HepG2 (cell line): ENCODE data around the gene TBC1D20. TPM values are rescaled to one million over a fixed set of nuclear protein-coding genes. Genes with fewer than 3 reads are reported as not detected.
A peak's percentile ranks its signal among the peaks of the same experiment; 100 is the strongest.

Source experiments
- ATF6 ChIP-seq: sonication (generic); formaldehyde crosslinking; conservative IDR thresholded peaks from 2 replicates; pipeline ENCODE4 v1.4.0; 2020; ENCODE audit warnings: missing genetic modification reagents
- CBX5 ChIP-seq: sonication (generic); formaldehyde crosslinking; IDR thresholded peaks from 2 replicates; pipeline ENCODE4 v1.4.0; 2020; ENCODE audit warnings: missing genetic modification reagents, borderline replicate concordance
- DBP ChIP-seq: sonication (generic); formaldehyde crosslinking; IDR thresholded peaks from 2 replicates; pipeline ENCODE4 v1.4.0; 2020; ENCODE audit warnings: missing genetic modification reagents; ENCODE audit errors: not compliant biosample characterization
- EEA1 ChIP-seq: sonication (generic); formaldehyde crosslinking; IDR thresholded peaks from 2 replicates; pipeline ENCODE4 v1.5.1; 2020; ENCODE audit warnings: mild to moderate bottlenecking, missing genetic modification reagents, borderline replicate concordance
- FOXJ3 ChIP-seq: sonication (generic); formaldehyde crosslinking; IDR thresholded peaks from 2 replicates; pipeline ENCODE4 v1.4.0; 2020; ENCODE audit warnings: missing genetic modification reagents, mild to moderate bottlenecking, borderline replicate concordance
- FOXO1 ChIP-seq: sonication (generic); formaldehyde crosslinking; IDR thresholded peaks from 2 replicates; pipeline ENCODE4 v1.4.0; 2020; ENCODE audit warnings: missing genetic modification reagents
- FOXP4 ChIP-seq: sonication (generic); formaldehyde crosslinking; IDR thresholded peaks from 2 replicates; pipeline ENCODE4 v1.4.0; 2020; ENCODE audit warnings: missing genetic modification reagents
- GPN1 ChIP-seq: sonication (generic); formaldehyde crosslinking; IDR thresholded peaks from 2 replicates; pipeline ENCODE4 v1.5.1; 2020; ENCODE audit warnings: missing genetic modification reagents, borderline replicate concordance
- JUND ChIP-seq: sonication (generic); formaldehyde crosslinking; IDR thresholded peaks from 2 replicates; pipeline ENCODE4 v1.8.0; 2022; ENCODE audit warnings: mild to moderate bottlenecking, missing genetic modification reagents
- KLF13 ChIP-seq: sonication (generic); formaldehyde crosslinking; IDR thresholded peaks from 2 replicates; pipeline ENCODE4 v1.4.0; 2020; ENCODE audit warnings: mild to moderate bottlenecking, missing genetic modification reagents
- NFYB ChIP-seq: sonication (generic); formaldehyde crosslinking; IDR thresholded peaks from 2 replicates; pipeline ENCODE4 v1.4.0; 2020; ENCODE audit warnings: missing genetic modification reagents
- PRPF4 ChIP-seq: fragments of 200-400 bp; formaldehyde crosslinking; IDR thresholded peaks from 2 replicates; pipeline ENCODE4 v1.6.1; 2016; ENCODE audit warnings: low read length, low read depth; ENCODE audit not compliant: poor library complexity, severe bottlenecking
- RAD21 ChIP-seq: fragments of 450-650 bp; formaldehyde crosslinking; IDR thresholded peaks from 2 replicates; pipeline ENCODE4 v1.5.0; 2020; ENCODE audit warnings: mild to moderate bottlenecking
- REST ChIP-seq, 2 experiments: IDR thresholded peaks; 2 replicates each; pipeline ENCODE4 v1.6.1; 2011 to 2012; ENCODE audit warnings: low read length in 2 of 2, borderline replicate concordance in 1 of 2, low read depth in 1 of 2, mild to moderate bottlenecking in 1 of 2, moderate library complexity in 1 of 2
- RORA ChIP-seq: sonication (generic); formaldehyde crosslinking; IDR thresholded peaks from 2 replicates; pipeline ENCODE4 v1.5.0; 2020; ENCODE audit warnings: mild to moderate bottlenecking, missing genetic modification reagents, moderate library complexity
- SIN3A ChIP-seq: IDR thresholded peaks from 2 replicates; pipeline ENCODE4 v1.6.1; 2011; ENCODE audit warnings: low read depth, mild to moderate bottlenecking, control low read depth, low read length, borderline replicate concordance
- SPEN ChIP-seq: sonication (generic); formaldehyde crosslinking; IDR thresholded peaks from 2 replicates; pipeline ENCODE4 v1.5.1; 2020; ENCODE audit warnings: low read depth, mild to moderate bottlenecking, missing genetic modification reagents
- ZBTB7B ChIP-seq: sonication (generic); formaldehyde crosslinking; IDR thresholded peaks from 2 replicates; pipeline ENCODE4 v1.4.0; 2020; ENCODE audit warnings: missing genetic modification reagents
- ZFP90 ChIP-seq: sonication (generic); formaldehyde crosslinking; IDR thresholded peaks from 2 replicates; pipeline ENCODE4 v1.8.0; 2022; ENCODE audit warnings: missing genetic modification reagents, mild to moderate bottlenecking, inconsistent platforms, borderline replicate concordance
- ZNF337 ChIP-seq: sonication (generic); formaldehyde crosslinking; IDR thresholded peaks from 2 replicates; pipeline ENCODE4 v1.5.1; 2020; ENCODE audit warnings: missing genetic modification reagents, low read depth, mild to moderate bottlenecking, borderline replicate concordance
- ZNF576 ChIP-seq: sonication (generic); formaldehyde crosslinking; IDR thresholded peaks from 2 replicates; pipeline ENCODE4 v1.4.0; 2020; ENCODE audit warnings: mild to moderate bottlenecking, missing genetic modification reagents
- ZNF75D ChIP-seq: sonication (generic); formaldehyde crosslinking; IDR thresholded peaks from 2 replicates; pipeline ENCODE4 v1.8.1; 2023; ENCODE audit warnings: missing genetic modification reagents, mild to moderate bottlenecking, borderline replicate concordance
- polyA plus RNA-seq, 8 experiments: library from polyadenylated mRNA; depleted of rRNA in 3 of 8; stranded (reverse) in 7 of 8; unstranded in 1 of 8; fragments of >200 nt; fragmentation: Illumina TruSeq in 4 of 8; extraction: Trizol in 4 of 8; gene quantifications; 2 replicates each; pipeline versions ENCODE4 v1.2.1 to v1.2.3, GENCODE V29; 2011 to 2016; ENCODE audit warnings: low read depth in 4 of 8, missing spikeins in 1 of 8, mixed read lengths in 1 of 8; ENCODE audit not compliant: insufficient read depth in 1 of 8
- total RNA-seq, 5 experiments: library from RNA; depleted of rRNA; stranded (reverse); fragments of >200 nt; fragmentation: Illumina TruSeq; extraction: Trizol; gene quantifications; 2 replicates each; pipeline ENCODE4 v1.2.3, GENCODE V29; 2016; ENCODE audit warnings: low read depth in 1 of 5

Gene TBC1D20
- total and polyA plus RNA-seq, 2 of the 13 experiments (the other 11 are each of a cell fraction or from before 2014, with no cell fraction given), result 36.6 to 47.1 TPM

GRCh38 chr20:402496-402885 is 59.8 kb downstream of the TBC1D20 start (continued):
- TF ChIP-seq SPEN (CRISPR knock-in tag) (peak; percentile 10; the same call in 1 of the 2 replicates), FOXP4 (CRISPR knock-in tag) (no peak), ZBTB7B (CRISPR knock-in tag) (no peak), RAD21 (CRISPR knock-in tag) (0 out of 2 replicates have a peak, but pooled peaks have one; percentile 3), DBP (CRISPR knock-in tag) (no peak), JUND (CRISPR knock-in tag) (no peak), EEA1 (CRISPR knock-in tag) (no peak), ZNF75D (CRISPR knock-in tag) (no peak), PRPF4 (no peak), REST (IDR thresholded peaks at IDR 0.05; ENCODE audit: borderline replicate concordance in 1 of 2, low read depth in 1 of 2, low read length in 2 of 2) (no peak), NFYB (CRISPR knock-in tag) (no peak), KLF13 (no peak), GPN1 (CRISPR knock-in tag) (no peak), SIN3A (no peak), ZNF576 (CRISPR knock-in tag) (no peak), CBX5 (no peak; the same call in 1 of the 2 replicates), ZFP90 (no peak; the same call in 1 of the 2 replicates), ZNF337 (CRISPR knock-in tag) (no peak), ATF6 (CRISPR knock-in tag) (no peak), FOXJ3 (CRISPR knock-in tag) (peak; percentile 63; the same call in 1 of the 2 replicates), RORA (no peak), FOXO1 (CRISPR knock-in tag) (no peak)
